Bronchial epithelial cell (primary cell): ENCODE results near the gene FOXF1. TPM values are rescaled to one million over a fixed set of nuclear protein-coding genes. Genes with fewer than 3 reads are reported as not detected.

ENCODE experiments used
- DNase-seq: peaks from one replicate; pipeline ENCODE4 v3.0.0-alpha.2; 2010; ENCODE audit warnings: low read depth
- FAIRE-seq: peaks from 2 replicates; lab custom pipeline; 2011; peaks lifted over from hg19 to GRCh38; lab: Jason Lieb, UNC
- H3K27me3 ChIP-seq: 2 replicates; pipeline ENCODE4 v1.5.1; 2011; ENCODE audit warnings: low read length; ENCODE audit not compliant: control insufficient read depth, insufficient read depth
- H3K36me3 ChIP-seq: 2 replicates; pipeline ENCODE4 v1.5.1; 2011; ENCODE audit warnings: low read length; ENCODE audit not compliant: control insufficient read depth, insufficient read depth
- H3K4me3 ChIP-seq: 2 replicates; pipeline ENCODE4 v1.5.1; 2011; ENCODE audit warnings: mild to moderate bottlenecking, low read depth, low read length, control low read depth
- CTCF ChIP-seq: IDR thresholded peaks from 2 replicates; pipeline ENCODE4 v1.5.1; 2011; ENCODE audit warnings: mild to moderate bottlenecking, moderate library complexity, low read length, control low read depth, inconsistent platforms; ENCODE audit not compliant: insufficient read depth, severe bottlenecking
- total RNA-seq: library from RNA; depleted of rRNA; stranded (reverse); fragments of >200 nt; gene quantifications from 2 replicates; pipeline ENCODE4 v1.2.1, GENCODE V29; 2014

FOXF1 gene
- total RNA-seq, 1 donor from 2014 or later: 0.26 TPM

DNA sequence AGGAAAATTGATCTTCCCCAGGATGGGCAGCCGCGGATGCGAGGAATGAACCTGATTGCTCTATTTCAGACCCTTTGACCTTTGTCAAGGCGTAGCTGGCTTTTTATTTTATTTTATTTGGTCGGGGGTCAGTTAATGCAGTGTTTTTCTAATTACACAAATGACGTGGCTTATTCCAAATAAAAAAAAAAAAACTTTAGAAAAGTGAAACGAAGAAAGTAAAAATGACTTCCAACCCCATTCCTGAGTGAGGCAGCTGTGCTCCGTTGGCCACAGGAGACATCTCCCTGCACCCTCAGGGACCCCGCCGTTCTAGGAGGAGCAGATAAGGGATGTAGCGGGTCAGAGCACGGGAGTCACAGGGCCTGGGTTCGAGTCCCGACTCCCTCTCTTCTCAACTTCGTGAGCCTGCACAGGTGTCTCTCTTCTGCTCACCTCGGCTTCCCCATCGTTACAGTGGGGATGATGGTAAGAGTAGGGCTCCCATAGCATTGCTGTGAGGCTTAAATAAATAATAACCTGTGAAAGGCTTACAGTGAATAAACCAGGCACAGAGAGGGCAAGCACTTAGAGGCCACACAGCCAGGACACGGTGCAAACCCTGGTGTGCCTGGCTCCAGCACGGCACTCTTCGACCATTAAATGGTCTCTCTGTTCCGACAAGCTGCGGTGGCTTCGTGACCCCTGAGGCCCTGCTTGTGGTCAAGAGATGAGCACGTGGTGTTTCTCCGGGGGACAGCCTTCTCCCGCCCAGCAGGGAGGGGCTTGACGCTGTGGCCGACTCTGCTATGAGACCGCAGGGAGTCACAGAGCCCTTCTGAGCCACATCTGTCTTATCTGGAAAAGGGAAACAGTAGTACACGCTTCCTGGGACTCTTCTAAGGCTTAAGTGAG, 10.2 kb downstream of the FOXF1 start:
- Histone ChIP-seq H3K36me3 (no peaks in the 10 kb centered on the region), H3K27me3 (peaks cover 26% of the 10 kb centered on the region), H3K4me3 (no peak overlapping the region)
- DNase-seq (no peak), FAIRE-seq (no peak)
- TF ChIP-seq CTCF: no peak

DNA sequence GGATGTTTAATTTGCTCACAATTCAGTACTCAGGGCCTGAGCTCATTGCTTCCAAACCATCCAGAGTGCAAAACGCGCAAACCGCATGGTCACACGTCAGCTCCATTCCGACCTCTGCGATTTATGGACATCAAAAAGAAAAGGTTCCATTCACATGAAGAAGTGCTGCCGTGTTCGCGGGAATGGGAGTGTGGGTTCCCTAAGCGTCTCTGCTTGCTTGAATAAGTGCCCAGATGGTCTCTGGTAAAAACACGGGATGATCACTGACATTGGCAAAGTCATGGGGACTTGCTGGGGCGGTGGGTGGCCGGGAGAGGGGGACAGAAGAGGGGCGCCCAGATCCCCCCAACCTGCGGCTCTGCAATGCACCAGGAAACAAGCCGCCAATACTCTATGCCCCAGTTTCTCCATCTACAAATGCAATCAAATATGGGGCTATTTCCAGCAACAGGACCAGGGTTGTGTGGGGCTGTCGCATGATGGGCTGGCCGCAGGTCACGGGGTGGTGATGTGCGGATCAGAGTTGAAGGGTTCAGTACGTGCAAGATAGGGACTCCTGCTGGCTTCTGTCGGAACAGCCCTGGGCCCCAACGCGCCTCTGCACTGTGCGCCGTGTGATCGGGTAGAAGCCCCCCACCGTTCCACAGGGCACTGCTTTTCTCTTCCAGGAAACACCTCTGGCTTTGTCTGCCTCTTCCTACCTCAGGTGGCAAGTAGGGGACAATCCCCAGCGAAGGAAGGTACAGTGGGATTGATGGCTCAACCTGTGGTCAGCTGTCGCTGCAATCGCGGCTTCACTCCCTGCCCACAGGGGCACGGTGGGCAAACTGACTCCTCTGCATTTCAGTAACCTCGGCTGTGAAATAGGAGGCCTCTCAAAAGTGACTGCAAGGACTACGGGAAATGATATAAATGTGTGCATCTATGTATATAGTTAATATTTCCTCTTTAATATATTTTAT, 11.2 kb downstream of the FOXF1 start:
- H3K36me3 ChIP-seq: no peaks in the 10 kb centered on the region
- no peak overlapping the region for H3K4me3 ChIP-seq
- H3K27me3 ChIP-seq: peaks cover 18% of the 10 kb centered on the region
- DNase-seq (no peak), FAIRE-seq (peak; percentile 32)
- no peak for TF ChIP-seq CTCF

DNA sequence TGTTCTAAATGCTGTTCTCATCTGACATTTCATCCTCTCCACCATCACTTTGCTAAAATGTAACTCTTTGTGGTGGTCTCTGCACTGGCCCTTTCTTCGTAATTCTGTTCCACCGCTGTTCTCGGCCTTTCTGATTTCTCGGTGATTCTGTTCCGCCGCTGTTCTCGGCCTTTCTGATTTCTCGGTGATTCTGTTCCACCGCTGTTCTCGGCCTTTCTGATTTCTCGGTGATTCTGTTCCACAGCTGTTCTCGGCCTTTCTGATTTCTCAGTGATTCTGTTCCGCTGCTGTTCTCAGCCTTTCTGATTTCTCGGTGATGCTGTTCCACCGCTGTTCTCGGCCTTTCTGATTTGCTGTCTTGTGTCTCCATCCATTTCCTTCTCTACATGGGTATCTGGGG, 12.3 kb downstream of the FOXF1 start:
- TF ChIP-seq CTCF: no peak
- FAIRE-seq (no peak), DNase-seq (no peak)
- H3K4me3 ChIP-seq: no peak overlapping the region
- no peaks in the 10 kb centered on the region for H3K36me3 ChIP-seq
- H3K27me3 ChIP-seq: peaks cover 10% of the 10 kb centered on the region

GRCh38 chr16:86523166-86523740, 12.9 kb downstream of the FOXF1 start:
- Histone ChIP-seq H3K36me3 (no peaks in the 10 kb centered on the region), H3K4me3 (no peak overlapping the region), H3K27me3 (peaks cover 10% of the 10 kb centered on the region)
- DNase-seq (no peak), FAIRE-seq (no peak)
- no peak for TF ChIP-seq CTCF

- Histone ChIP-seq H3K36me3 (no peaks in the 10 kb centered on the region), H3K27me3 (peaks cover 7% of the 10 kb centered on the region), H3K4me3 (no peak overlapping the region)
- DNase-seq (no peak), FAIRE-seq (no peak)
- no peak for TF ChIP-seq CTCF
Measured at GRCh38 chr16:86524029-86524428, 13.7 kb downstream of the FOXF1 start.
